HG03521 (cell line): ENCODE results near the gene NFKBIB.
A peak's percentile ranks its signal among the peaks of the same experiment; 100 is the strongest.
"Not testable (repeated sequence)": the region's sequence is repeated elsewhere in the genome, so short reads cannot be mapped to it uniquely, and the experiment has no call there.

Experiments
- ATAC-seq: cut with Tn5 transposase; IDR thresholded peaks from one replicate; pipeline ENCODE4 v1.9.1; 2021; ENCODE audit warnings: mild to moderate bottlenecking, moderate library complexity; ENCODE audit not compliant: unreplicated experiment

The NFKBIB gene, protein sequence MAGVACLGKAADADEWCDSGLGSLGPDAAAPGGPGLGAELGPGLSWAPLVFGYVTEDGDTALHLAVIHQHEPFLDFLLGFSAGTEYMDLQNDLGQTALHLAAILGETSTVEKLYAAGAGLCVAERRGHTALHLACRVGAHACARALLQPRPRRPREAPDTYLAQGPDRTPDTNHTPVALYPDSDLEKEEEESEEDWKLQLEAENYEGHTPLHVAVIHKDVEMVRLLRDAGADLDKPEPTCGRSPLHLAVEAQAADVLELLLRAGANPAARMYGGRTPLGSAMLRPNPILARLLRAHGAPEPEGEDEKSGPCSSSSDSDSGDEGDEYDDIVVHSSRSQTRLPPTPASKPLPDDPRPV

DNA sequence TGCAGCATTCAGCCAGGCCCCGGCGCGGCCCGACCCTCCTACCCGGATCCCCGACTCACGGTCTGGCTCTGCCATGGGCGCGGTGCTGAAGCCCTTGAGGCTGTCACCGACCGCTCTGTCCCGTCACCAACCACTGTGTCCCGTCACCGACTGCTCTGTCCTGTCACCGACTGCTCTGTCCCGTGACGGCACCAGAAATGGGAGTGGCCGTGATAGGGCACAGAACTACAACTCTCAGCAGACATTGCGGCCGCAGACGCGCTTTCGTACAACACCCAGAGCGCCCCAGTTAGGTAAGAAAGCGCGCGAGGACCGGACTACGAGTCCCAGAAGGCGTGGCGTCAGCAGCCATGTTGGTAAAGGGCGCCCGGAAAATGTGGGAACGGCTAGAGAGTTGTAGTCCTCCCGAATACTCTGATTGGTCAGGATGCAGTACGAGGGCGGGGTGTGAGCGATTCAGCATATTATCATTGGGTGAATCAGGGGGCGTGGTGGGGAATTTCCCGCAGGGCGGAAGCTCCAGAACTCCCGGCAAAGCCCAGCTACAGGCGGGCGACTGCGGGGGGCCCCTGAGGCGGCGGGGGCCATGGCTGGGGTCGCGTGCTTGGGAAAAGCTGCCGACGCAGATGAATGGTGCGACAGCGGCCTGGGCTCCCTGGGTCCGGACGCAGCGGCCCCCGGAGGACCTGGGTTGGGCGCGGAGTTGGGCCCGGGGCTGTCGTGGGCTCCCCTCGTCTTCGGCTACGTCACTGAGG, at the start of gene NFKBIB, which contains the start of gene SIRT2:
Gene NFKBIB (plus strand): TSS at position 523 of the 755 bp plus-strand sequence. CDS start 64 bp downstream, at position 587.
Gene SIRT2 (minus strand): TSS at position 172 of the 755 bp plus-strand sequence. CDS start 97 bp downstream, at position 75.
- ATAC-seq, result peak; percentile 86

GRCh38 chr19:38850436-38850975, 49.3 kb upstream of the NFKBIB start:
- peak; percentile 55 for ATAC-seq

- no peak for ATAC-seq
These were observed 48.7 kb upstream of the NFKBIB start for GRCh38 chr19:38850976-38851621.

DNA sequence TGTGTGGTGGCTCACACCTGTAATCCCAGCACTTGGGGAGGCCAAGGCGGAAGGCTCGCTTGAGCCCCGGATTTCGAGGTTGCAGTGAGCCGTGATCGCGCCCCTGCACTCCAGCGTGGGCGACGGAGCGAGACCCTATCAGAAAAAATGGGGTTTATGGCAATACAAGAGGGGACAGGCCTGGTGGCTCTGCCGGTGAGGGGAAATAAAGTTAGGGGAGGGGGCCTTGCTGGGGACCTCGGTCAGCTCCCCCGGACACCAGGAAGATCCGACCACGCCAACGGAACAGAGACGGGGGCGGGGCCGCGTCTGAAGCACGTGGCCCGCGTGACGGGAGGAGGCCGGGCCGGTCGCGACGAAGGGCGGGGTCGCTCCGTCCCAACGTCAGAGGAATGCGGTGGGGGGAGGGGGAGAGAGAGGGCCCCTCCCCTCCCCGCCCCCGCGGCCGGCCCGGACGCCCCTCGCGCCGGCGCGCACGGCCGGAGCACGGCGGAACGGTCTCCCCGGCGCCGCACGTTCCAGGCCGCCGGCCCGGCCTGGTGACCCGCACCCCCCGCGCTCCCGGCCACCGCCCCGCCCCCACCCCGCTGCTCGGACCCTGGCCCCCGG, 48.0 kb upstream of the NFKBIB start:
- ATAC-seq, result peak; percentile 20

DNA sequence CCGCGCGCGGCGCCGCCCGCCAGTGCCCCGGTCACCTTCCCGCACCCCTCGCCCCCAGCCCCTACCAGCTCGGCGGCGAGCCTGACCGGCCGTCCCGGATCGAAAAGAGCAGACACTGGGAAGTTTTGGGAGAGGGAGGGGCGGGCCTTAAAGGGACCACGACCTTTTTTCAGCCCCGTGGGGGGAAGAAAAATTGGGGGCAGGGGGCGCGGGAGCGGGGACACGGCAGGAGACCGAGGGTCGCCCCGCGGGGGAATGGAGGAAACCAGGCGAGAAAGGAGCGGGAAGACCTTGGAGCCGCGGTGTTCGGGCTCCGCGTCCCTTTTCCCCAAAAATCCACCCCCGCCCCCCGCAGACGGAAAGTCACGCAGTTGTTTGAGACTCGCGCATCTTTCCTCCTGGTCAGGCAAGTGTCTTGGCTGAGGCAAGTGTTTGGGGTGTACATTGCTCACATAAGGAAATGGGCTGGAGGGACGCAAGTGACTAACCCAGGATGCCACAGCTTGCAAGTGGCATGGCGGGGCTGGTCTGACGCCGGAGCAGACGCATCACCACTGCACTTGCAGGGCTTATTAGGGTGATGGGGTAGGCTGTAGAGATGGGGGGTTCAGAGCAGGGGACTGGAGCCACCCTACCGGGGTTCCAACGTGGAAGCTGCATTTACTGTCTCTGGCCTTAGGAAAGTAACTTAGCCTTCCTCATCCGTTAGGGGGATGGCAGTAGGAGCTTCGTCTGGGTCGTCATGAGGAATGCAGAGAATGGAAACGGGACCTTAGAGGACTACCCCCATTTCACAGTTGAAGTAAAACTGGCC, 47.3 kb upstream of the NFKBIB start:
- ATAC-seq, result no peak

GRCh38 chr19:38853214-38853613, 46.6 kb upstream of the NFKBIB start:
- no peak for ATAC-seq

- not testable (repeated sequence) for ATAC-seq
These were observed 44.8 kb upstream of the NFKBIB start for GRCh38 chr19:38854961-38855360.

- not testable (repeated sequence) for ATAC-seq
These were observed 44.0 kb upstream of the NFKBIB start for GRCh38 chr19:38855751-38856150.

DNA sequence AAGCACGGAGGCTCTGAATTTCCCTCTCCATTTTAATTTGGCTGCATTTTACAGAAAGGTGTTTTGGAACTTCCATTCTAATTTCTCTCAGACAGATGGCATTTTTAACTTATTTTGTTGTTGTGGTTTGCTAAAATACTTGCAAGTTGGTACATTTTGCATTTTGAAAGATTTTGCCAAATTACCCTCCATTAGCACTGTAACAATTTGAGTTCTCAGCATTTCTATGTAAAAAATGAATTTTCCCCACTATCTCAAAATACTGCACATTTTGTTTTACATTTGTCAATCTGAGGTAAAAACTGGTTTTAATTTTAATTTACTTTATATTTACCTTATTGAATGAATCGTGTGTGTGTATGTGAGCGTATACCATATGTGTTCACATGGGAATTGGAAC, 43.0 kb upstream of the NFKBIB start:
- ATAC-seq, result no peak

GRCh38 chr19:38859631-38860204, 40.1 kb upstream of the NFKBIB start:
- not testable (repeated sequence) for ATAC-seq

DNA sequence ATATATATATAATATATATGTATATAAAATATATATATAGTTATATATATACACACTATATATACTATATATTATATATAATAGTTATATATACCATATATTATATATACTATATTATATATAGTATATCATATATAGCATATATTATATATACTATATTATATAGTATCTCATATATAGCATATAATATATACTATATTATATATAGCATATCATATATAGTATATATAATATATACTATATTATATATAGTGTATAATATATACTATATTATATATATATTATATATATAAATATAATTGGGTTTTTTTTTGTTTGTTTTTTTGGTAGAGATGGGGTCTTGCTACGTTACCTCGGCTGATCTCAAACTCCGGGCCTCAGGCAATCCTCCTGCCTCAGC, 38.4 kb upstream of the NFKBIB start:
- no peak for ATAC-seq

GRCh38 chr19:38862321-38863059, 37.3 kb upstream of the NFKBIB start:
- ATAC-seq, result no peak

DNA sequence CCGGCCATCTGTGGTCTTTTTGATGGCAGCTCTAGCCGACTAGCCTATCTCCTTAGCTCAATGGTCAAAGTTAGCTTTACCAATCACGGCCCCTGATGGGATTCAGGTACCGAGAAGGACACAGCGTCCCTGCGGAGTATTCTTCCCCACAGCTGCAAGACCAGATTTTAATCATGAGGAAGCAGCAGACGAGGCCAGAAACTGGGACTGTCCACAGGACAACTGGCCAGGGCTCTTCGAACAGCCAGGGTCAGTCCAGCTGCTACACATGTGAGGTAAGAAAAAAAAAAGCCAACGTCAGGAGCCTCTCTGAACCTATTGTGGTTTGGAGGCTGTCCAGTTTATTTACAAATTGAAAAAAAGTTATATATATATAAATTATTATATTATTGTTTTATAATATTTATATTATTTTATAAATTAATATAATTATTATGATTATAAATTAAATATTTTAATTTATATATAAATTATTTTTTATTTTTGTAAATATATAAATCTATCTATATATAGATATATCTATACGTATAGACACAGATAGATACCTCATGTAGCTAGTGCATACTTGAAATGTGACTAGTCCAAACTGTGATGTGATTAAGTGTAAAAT, 32.5 kb upstream of the NFKBIB start:
- ATAC-seq, result no peak

DNA sequence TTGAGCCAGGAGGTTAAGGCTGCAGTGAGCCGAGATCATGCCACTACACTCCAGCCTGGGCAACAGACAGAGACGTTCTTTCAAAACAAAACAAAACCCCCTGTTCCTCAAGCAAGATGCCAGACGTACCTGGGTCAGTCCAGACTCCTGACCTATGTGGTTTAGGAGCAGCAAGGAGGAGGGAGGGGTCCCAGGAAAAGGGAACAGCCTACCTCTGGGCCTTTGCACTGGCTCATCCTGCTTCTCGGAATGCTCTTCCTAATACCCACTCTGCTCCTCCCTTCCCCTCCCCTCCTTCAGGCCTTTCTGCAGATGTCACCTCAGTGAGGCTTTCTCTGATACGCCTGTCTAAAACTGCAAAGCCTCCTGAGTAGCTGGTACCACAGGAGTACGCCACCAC, 31.2 kb upstream of the NFKBIB start:
- no peak for ATAC-seq

DNA sequence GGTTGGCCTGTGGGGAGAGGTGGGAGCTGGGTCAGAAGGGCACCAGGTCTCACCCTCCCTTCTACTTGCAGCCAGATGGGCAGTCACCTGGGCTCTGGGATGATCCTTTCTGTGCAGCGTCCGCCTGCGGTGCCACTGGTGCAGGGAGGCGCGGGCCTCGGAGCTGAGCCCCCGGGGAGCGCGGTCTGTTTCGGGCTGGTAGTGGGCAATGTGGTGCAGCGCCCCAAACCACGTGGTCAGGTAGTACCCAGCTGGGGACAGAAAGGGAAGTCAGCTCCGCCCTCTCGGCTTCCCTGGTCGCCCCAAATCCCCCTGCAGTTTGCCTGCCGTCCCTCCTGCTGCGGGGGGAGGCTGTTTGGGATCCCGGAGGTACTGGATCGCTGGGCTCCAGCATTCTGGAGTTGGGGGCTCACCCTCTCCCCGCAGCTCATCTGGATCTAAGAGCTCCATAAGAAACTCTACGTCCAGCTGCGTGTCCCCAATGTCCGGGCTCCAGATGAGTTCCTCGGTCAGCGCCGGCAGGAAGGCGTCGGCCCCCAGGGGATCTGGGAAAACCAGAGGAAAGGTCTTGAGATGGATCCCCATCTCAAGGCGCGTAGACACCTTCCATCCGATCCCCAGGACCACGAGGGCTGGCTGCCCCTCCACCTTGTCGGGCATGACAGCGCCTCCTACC, 30.5 kb upstream of the NFKBIB start:
- ATAC-seq, result no peak

GRCh38 chr19:38869836-38870607, 29.7 kb upstream of the NFKBIB start:
- peak; percentile 78 for ATAC-seq

- no peak for ATAC-seq
These were observed 29.2 kb upstream of the NFKBIB start for GRCh38 chr19:38870612-38871011.
